BLaER1 (cell line): Measurements from ENCODE around the gene FOXP4.

Source experiments
- H3K27ac ChIP-seq: shearing (Covaris generic); formaldehyde crosslinking; 2 replicates; pipeline ENCODE4 v1.8.1; 2022
- H3K27me3 ChIP-seq: shearing (Covaris generic); formaldehyde crosslinking; 2 replicates; pipeline ENCODE4 v1.8.1; 2022
- H3K36me3 ChIP-seq: shearing (Covaris generic); formaldehyde crosslinking; 2 replicates; pipeline ENCODE4 v1.8.1; 2022
- H3K4me1 ChIP-seq: shearing (Covaris generic); formaldehyde crosslinking; 2 replicates; pipeline ENCODE4 v1.8.1; 2022
- H3K4me2 ChIP-seq: shearing (Covaris generic); formaldehyde crosslinking; 2 replicates; pipeline ENCODE4 v1.8.1; 2022
- H3K4me3 ChIP-seq: shearing (Covaris generic); formaldehyde crosslinking; 2 replicates; pipeline ENCODE4 v1.8.1; 2022
- H3K9ac ChIP-seq: shearing (Covaris generic); formaldehyde crosslinking; 2 replicates; pipeline ENCODE4 v1.8.1; 2022
- H3K9me3 ChIP-seq: shearing (Covaris generic); formaldehyde crosslinking; 2 replicates; pipeline ENCODE4 v1.8.1; 2022
- H4K20me1 ChIP-seq: shearing (Covaris generic); formaldehyde crosslinking; 2 replicates; pipeline ENCODE4 v1.8.1; 2022
- Cebpa-rat ChIP-seq: shearing (Covaris generic); IDR thresholded peaks from 2 replicates; pipeline ENCODE4 v1.8.1; 2022

Gene FOXP4

DNA sequence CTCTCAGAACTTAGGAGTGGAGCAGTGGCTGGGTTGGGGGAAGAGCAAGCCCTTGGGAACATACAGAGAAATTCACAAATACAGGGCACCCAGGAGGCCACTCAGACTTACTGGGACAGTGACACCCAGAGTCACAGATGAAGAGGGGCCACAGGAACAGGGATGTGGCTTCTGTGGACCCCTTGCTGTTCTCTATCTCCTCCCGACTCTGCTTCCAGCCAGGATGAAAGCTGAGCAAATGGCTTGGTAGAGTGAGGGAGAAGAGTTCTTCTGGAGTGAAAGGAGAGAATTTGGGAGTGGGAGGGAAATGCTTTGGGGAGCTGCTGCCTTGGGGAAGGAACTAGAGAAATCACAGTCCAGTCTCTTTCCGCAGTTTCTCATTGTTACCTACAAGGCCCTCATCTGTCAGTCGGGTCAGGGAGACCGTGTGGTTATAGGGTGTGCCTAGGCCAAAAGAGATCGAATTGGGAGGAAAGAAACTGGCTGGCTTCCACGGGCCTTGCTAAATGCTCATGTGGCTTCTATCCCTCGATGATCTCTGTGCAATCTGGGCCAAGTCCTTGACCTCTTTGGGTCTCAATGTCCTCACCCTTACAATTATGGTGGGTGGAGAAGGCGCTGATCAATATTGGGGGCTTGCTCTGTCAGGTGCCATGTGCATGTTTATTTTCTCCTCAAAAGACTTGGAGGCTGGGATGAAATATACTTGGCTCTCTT is 17.0 kb downstream of the FOXP4 start:
- Histone ChIP-seq H3K9me3 (no peaks in the 10 kb centered on the region), H3K27ac (peak overlapping the region; percentile 51), H3K36me3 (peaks cover 39% of the 10 kb centered on the region), H3K4me1 (peaks cover 69% of the 10 kb centered on the region), H3K9ac (peak overlapping the region; percentile 59), H4K20me1 (peaks cover 85% of the 10 kb centered on the region), H3K4me3 (peak overlapping the region; percentile 18; the same call in 1 of the 2 replicates), H3K4me2 (peak overlapping the region; percentile 97), H3K27me3 (no peaks in the 10 kb centered on the region)
- TF ChIP-seq Cebpa-rat: no peak

DNA sequence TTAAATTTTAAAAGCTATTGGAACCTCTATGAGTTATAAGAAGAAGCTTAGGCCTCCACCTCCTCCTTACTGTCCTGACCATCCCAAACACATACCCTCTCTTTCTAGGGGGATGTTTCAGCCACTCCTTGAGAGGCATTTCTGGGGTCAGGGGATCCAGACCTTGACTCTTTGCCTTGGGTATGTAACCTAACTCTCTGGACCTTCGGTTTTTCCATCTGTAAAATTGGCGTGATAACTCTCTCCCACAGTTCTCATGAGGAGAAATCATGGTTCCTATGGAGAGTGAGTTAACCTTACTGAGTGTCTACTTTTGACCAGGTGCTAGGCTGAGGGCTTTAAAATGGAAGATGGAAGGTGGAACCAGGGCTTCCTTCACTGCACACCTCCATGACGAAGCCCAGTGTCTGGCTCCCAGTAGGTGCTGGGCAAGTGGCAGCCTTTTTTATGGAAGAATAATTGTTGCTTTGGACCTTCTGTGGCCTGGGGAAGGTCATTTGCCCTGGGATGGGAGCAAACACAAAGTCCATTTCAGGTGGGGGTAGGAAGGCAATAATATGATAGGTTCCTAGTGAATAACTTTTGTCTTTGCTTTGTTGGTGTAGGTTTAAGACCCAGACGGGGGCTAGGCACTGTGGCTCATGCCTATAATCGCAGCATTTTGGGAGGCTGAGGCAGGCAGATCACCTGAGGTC is 18.4 kb downstream of the FOXP4 start:
- no peaks in the 10 kb centered on the region for H3K9me3 ChIP-seq
- peaks cover 85% of the 10 kb centered on the region for H4K20me1 ChIP-seq
- peak overlapping the region; percentile 97; the same call in 1 of the 2 replicates for H3K4me2 ChIP-seq
- peaks cover 62% of the 10 kb centered on the region for H3K4me1 ChIP-seq
- H3K27ac ChIP-seq: no peak overlapping the region
- H3K36me3 ChIP-seq: peaks cover 53% of the 10 kb centered on the region
- no peak for TF ChIP-seq Cebpa-rat
- no peak overlapping the region for H3K4me3 ChIP-seq
- H3K9ac ChIP-seq: no peak overlapping the region
- no peaks in the 10 kb centered on the region for H3K27me3 ChIP-seq

DNA sequence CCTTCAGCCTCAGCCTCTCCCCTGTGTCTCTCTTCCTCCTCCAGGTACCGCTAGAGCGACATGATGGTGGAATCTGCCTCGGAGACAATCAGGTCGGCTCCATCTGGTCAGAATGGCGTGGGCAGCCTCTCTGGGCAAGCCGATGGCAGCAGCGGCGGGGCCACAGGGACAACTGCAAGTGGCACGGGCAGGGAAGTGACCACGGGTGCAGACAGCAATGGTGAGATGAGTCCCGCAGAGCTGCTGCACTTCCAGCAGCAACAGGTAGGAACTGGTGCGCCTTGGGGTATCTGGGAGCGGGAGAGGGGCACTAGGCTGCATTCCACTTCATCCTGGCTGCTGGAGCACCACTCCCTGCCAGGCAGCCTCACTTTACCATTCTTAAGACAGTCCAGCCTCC is 19.5 kb downstream of the FOXP4 start:
- H3K36me3 ChIP-seq: peaks cover 64% of the 10 kb centered on the region

DNA sequence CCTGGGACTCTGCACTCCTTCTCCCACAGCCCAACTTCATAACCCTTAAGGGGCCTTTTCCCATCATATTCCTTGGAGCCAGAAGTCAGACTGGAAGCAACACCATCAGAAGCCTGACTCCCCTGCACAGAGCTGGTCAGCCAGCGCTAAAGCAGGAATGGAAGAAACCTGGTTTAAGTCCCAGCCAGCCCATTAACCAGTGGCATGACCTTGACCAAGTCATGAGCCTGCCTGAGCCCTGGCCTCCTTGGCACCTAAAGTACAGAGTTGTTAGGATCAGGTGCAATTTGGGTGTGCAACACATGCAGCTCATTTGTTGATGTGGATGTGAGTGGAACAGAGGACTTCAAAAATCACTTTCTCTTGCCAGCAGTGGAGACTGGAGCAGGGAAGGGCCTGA is 20.8 kb downstream of the FOXP4 start:
- no peak for TF ChIP-seq Cebpa-rat
- no peaks in the 10 kb centered on the region for H3K27me3 ChIP-seq
- peaks cover 76% of the 10 kb centered on the region for H3K36me3 ChIP-seq

More for the DNA sequence above, 19.5 kb downstream of the FOXP4 start:
- H3K27me3 ChIP-seq: no peaks in the 10 kb centered on the region
- TF ChIP-seq Cebpa-rat: no peak
- H3K27ac ChIP-seq: no peak overlapping the region
- H3K9me3 ChIP-seq: no peaks in the 10 kb centered on the region
- H3K4me3 ChIP-seq: no peak overlapping the region
- H3K4me1 ChIP-seq: peaks cover 60% of the 10 kb centered on the region
- peaks cover 85% of the 10 kb centered on the region for H4K20me1 ChIP-seq
- H3K9ac ChIP-seq: no peak overlapping the region
- H3K4me2 ChIP-seq: no peak overlapping the region

DNA sequence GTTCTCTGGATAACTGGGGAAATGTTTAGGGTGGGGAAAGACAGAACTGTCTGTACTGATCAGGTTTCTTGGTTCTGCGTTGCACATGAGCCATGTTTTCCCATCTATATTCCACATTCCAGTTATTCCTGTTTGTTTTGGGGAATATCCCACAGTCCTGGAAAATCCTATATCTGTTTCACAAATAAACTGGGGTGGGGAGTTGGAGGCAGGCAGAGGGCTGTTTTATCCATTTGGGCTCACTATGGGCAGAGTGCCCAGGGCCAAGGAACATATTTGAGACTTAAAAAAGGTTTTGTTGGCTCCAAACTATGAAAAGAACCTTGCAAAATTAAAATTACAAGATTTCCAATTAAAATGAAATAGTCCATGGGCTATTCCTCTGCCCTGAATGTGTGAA is 21.5 kb downstream of the FOXP4 start:
- Histone ChIP-seq H3K4me2 (no peak overlapping the region), H3K27me3 (no peaks in the 10 kb centered on the region), H3K4me1 (peaks cover 40% of the 10 kb centered on the region), H3K36me3 (peaks cover 84% of the 10 kb centered on the region), H3K9ac (no peak overlapping the region), H4K20me1 (peaks cover 85% of the 10 kb centered on the region), H3K4me3 (no peak overlapping the region), H3K27ac (no peak overlapping the region), H3K9me3 (no peaks in the 10 kb centered on the region)
- no peak for TF ChIP-seq Cebpa-rat

More for the DNA sequence above, 20.8 kb downstream of the FOXP4 start:
- Histone ChIP-seq H3K9ac (no peak overlapping the region), H3K4me3 (no peak overlapping the region), H3K27ac (no peak overlapping the region), H3K4me1 (peaks cover 47% of the 10 kb centered on the region), H3K9me3 (no peaks in the 10 kb centered on the region), H4K20me1 (peaks cover 85% of the 10 kb centered on the region), H3K4me2 (no peak overlapping the region)

DNA sequence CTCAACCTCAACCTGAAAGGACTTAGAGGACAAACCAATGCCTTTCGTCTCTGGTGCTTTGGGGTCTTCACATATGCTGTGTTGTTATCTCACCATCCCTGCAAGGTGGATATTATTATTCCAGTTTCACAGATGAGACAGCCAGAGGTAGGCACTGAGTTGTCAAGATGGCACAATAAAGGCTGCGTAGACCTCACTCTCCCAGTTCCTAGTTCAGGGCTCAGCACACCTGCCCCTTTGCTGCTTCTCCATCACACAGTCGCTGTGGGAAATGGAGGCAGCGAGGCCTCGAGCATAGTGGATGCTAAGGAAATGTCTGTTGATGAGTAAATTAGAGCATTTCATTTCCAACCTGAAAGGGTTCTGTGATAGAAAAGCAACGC is 22.0 kb downstream of the FOXP4 start:
- H4K20me1 ChIP-seq: peaks cover 85% of the 10 kb centered on the region
- no peak overlapping the region for H3K4me2 ChIP-seq
- H3K27ac ChIP-seq: no peak overlapping the region
- no peak for TF ChIP-seq Cebpa-rat
- H3K4me3 ChIP-seq: no peak overlapping the region
- no peaks in the 10 kb centered on the region for H3K9me3 ChIP-seq
- no peak overlapping the region for H3K9ac ChIP-seq
- peaks cover 89% of the 10 kb centered on the region for H3K36me3 ChIP-seq
- H3K27me3 ChIP-seq: no peaks in the 10 kb centered on the region
- peaks cover 35% of the 10 kb centered on the region for H3K4me1 ChIP-seq

DNA sequence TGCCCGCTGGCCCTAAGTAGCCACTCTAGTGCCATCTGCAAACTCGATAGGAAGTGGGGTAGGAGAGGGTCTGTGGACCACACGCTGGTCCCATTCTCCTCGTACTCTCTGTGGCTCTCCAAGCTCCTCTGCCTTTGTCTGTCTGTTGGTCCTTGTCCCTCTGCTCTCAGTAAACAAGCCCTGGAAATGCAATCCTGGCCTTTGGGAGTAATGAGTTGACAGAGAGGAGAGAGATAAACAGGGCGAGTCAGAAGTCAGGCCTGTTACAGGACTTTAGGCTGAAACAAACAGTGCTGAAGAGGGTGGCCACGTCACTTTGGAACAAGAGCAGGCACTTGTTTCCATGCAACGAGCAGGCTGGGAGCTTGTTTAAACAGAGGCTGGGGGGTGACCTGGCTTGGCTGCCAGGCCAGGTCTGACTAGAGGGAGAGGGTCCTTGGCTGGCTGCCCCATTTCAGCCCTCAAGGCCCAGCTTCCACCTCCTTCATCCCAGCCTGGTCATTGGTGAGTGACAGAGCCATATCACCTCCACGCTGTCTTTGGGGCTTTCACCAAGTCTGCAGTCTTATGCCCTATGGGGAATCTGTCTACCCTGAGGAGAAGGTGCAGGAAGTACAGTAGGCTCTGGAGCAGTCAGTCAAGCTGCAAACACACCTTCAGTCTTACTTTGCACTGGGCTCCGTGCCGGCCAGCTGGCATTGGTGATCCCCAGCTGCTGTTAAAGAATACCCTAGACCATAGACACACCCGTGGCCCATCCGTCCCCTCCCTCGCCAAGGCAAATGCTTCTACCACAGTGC is 22.6 kb downstream of the FOXP4 start:
- Histone ChIP-seq H3K4me3 (no peak overlapping the region), H3K9ac (no peak overlapping the region), H3K4me2 (no peak overlapping the region), H3K27me3 (no peaks in the 10 kb centered on the region), H4K20me1 (peaks cover 83% of the 10 kb centered on the region), H3K36me3 (peaks cover 95% of the 10 kb centered on the region), H3K27ac (no peak overlapping the region), H3K4me1 (peaks cover 34% of the 10 kb centered on the region), H3K9me3 (no peaks in the 10 kb centered on the region)
- TF ChIP-seq Cebpa-rat: no peak

DNA sequence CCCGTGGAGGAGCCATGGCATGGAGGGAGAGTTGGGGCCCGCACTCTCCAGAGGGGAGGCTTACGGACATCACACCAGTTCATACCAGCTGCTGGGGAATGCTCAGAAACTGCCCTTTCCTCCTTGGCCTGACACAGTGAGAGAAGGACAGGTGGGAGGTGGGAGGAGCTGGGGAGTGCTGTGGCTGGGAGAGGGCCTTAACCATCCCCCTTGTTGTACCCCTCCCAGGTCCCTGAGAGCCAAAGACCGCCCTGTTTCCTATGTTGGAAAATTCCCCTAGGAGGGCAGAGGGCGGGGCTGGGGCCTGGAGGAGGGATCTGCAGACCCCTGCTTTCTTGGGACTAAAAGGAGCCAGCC is 24.1 kb downstream of the FOXP4 start:
- Histone ChIP-seq H3K4me3 (no peak overlapping the region), H3K27me3 (no peaks in the 10 kb centered on the region), H3K27ac (no peak overlapping the region), H3K9ac (no peak overlapping the region), H3K4me2 (no peak overlapping the region), H3K4me1 (peaks cover 34% of the 10 kb centered on the region), H3K36me3 (peaks cover 88% of the 10 kb centered on the region), H3K9me3 (no peaks in the 10 kb centered on the region), H4K20me1 (peaks cover 78% of the 10 kb centered on the region)
- TF ChIP-seq Cebpa-rat: no peak

DNA sequence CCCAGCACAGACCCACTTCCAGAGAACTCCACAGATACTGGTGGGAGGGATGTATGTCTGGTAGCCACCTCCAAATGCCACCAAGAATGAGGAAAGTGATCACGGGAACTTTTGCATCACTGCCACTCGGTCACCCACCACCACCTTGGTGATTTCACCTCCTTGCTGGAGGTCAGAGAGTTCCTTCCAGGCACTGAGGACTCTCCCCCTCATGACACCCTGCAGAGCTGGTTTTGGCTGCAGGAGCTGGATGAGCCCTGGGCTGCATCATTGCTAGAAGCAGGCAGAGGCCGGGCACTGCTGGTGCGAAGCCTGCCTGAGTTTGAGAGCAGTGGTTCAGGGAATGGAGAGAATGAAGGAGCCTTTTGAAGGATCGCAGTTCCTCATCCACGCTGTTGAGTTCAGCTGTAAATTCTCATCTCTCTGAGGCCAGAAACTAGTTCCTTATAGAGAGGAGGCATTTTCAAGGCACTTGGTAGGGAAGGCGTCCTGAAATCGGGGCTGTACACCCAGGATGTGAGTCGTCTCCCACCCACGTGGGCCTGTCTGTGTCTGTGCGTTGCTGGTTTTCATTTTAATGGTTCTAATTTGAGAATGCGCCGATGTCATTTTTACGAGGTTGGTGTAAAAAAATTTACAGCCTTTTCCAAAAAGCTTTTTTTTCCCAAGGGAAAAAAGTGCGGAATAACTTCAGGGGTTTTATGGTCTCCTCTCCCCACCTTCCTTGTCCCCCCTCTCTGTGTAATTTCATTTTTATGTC is 25.0 kb downstream of the FOXP4 start:
- Histone ChIP-seq H3K4me1 (peaks cover 40% of the 10 kb centered on the region), H3K9me3 (no peaks in the 10 kb centered on the region), H3K27ac (no peak overlapping the region), H3K4me2 (no peak overlapping the region), H3K27me3 (no peaks in the 10 kb centered on the region), H3K36me3 (peaks cover 79% of the 10 kb centered on the region), H3K4me3 (no peak overlapping the region), H4K20me1 (peaks cover 71% of the 10 kb centered on the region), H3K9ac (no peak overlapping the region)
- no peak for TF ChIP-seq Cebpa-rat
